Activated CD8-positive, alpha-beta memory T cell treated with anti-CD3 and anti-CD28 coated beads, Interleukin-2, amount 50 U/mL, for 4 hours (primary cell): Measurements from ENCODE around the gene CBY1.

Source experiments
- DNase-seq: peaks from one replicate; pipeline ENCODE4 v3.0.0-alpha.2; 2020

Gene CBY1

DNA sequence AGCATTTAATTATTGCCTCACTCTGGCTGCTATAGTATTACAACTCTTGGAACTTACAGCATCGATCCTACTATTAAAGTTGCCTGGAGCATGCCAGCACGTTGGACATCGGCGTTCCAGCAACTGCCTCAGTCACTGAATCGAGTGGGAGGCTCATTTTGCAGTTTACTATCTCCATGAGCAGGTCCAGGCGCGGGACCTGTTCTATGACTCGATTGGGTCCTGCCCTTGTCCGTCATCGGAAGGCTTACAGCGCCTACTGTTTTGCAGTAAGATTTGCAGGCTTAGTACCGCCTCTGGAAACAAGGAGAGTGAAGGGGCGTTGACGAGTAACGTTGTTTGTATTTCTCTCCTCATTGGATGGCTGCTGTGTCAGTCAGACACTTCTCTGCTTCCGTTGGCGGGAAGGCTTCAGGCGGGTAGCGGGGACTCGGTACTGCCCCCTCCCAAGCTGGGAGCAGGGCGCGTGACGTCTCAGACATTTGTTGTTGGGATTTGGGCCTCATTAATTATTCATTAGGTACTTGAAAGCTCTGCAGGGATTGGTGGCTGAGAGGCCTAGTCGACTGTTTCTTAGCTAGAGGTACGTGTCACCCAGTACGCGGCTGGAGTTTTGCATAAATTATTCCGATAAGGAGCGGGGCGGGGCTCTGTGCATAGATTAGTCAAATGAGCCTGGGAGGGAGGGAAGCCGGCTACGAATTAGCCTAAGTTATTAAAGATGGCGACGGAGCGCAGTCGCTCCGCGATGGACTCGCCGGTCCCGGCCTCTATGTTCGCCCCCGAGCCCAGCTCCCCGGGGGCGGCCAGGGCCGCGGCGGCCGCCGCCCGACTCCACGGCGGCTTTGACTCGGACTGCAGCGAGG is 49.0 kb downstream of the CBY1 start, which contains the start of gene GTPBP1:
TSS of gene GTPBP1 (plus strand) at position 710 of the 866 bp plus-strand sequence. CDS start at position 722, 12 bp downstream.
- DNase-seq: peak; percentile 93

DNA sequence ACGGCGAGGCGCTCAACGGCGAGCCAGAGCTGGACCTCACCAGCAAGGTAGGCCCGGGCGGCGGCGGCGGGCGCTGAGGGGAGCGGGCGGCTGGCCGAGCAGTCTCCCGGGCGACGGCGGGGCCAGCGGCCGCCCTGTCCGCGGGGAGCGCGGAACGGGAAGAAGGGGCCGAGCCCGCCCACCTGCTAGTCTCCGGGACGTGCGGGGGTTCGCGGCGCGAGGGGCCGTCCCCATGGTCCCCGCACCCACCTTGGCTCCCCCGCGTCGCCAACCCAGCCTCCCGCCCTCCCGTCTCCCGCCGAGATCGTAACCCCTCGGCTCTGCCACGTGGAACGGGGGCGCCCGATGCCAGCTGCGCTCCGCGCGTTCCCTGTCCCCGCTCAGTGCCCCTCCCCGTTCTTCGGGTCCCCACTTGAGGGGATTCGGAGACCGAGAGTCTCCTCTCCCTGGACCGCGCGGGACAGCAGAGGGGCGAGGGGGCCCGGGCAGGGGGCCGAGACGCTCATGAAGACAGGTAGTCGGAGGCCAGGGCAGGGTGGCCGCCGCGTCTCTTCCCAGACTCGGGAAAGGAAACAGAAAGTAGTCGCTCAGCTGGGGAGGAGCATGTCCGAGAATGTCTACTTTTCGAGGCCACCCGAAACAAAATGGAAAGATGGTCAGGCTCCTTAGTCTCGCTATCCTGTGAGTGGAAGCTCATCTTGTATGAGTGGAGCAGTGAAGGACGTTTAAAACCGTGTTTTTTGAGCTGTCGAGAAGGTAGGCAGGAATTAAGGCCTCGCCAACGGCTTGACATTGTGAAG is 49.9 kb downstream of the CBY1 start:
- peak; percentile 52 for DNase-seq

DNA sequence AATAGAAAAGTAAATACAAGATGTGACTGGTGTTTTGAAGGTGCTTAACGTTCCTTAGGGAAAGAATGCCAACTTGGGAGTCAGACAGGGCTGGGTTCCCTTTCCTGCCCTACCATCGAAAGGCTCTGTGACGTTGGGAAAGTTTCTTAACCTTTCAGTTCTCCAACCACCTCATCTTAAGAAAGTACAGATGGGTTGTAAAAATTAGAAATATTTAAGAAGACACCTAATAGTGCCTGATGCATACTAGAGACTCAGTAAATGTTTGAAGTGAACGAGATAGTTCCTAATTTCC is 50.4 kb downstream of the CBY1 start:
- DNase-seq: no peak

DNA sequence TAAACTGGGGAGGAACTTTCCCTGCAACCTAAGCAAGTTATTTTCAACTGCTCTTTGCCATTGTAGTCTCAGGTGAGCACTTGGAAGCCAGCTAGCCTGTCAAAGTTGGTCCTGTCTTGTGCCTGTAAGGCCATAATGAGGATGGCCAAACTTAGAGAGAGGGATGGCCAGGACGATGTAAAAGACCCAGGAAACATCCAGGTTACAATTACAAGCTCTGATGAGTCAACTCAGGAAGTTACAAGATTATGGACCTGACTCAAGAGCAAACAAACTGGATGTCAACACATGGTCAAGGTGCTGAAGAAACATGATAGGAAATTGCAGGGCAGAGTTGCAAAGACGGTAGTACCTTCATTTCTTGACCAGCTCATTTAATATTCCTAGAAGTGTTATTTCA is 50.9 kb downstream of the CBY1 start:
- DNase-seq: no peak

DNA sequence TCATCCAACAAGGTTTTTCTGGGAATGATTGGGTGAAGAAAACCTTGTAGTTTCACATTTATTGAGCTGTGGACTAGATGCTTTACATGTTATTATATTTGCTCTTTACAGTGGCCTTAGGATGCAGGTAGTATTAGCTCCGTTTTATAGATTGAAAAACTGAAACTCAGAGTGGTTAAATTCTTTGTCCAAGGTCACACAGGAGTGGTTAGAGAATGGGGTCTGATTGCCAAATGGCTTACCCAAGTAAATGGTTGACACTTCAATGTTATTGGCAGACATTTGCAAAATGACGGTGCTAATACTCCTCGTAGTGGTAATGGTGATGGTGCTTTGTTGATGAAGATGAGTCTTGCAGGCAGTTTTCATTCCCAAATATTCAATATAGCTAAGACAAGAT is 51.5 kb downstream of the CBY1 start:
- DNase-seq: no peak

DNA sequence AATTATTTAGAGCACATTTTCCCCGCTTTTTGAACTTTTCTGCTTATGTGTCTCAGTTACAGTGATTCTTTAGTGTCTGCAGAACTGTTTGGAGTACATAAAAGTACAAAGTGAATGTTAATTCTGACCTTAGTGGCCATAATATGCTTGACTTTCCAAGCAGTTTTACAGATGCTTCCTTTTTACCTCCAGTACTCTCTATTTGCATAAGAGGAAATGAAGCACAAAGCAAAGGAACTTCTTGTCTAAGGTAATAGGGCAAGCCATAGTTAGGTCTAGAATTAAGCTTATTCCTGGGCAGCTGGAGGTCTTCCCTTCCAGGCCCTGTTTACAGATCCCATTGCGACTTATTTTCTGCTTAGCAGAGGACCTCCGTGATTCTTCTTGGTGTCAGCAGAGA is 52.9 kb downstream of the CBY1 start:
- DNase-seq: no peak

DNA sequence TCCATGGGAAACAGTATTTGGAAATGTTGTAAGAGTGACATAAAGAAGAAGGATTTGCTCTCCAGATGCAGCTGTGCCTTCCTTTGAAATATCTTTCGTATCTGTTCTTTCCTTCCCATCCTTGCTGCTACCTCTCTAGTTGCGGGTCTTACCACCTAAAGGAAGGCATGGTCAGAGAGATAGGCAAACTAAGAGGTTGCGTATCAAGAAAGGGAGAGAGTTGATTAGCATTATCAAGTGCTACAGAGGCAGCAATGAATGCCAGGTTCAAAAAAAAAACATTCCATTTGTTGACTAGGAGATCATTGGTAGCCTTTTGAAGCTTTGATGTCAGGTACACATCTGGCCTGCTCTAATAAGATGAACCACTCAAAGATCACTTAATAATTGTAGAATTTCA is 53.9 kb downstream of the CBY1 start:
- no peak for DNase-seq

DNA sequence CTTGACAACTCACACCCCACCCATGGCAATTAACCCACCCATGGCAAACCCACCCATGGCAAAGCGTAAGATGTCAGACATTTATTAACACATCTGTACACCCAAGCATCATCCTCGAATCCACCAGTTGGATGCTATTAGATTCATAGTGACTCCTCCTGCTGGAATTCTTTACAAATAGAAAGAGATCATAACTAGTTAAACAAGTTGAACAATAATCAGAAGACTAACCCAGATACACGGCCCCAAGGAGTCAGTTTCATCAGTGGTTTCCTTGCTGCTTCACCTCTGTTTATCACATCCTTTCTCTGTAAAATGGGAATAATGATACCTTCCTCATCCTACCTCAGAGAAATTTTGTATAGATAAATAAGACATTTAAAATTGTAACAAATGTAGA is 54.4 kb downstream of the CBY1 start:
- no peak for DNase-seq

DNA sequence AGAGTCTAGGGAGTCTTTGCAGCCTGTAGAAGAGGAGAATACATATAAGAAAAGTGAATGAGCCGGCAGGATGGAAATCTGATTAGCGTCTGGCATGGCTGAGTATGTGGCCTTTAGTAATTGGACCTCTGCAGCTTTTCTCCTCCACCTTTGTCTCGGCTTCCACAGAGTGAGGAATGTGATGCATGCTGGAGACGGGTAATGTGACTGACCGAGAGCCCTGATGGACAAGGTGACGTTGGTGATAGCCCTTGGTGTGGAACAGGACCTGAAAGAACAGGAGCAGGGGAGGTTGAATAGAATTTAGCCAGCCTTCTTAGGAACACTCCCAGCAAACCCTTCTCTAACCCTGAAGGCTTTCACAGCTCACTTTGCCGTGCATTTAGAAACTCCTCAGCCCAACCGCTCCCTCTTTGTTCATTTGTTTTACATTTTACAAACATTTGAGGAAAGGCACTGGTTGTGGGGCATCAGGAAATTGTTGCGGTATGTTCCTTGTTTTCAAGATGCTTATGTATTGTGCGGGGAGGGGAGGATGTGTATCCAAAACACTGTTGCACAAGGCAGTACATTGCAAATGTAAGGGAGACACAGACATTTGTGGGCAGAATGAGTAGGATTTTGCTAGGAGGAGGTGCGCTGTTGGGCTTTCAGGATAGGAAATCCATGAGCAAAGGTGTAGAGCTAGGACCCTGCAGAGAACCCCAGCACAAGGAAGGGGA is 56.2 kb downstream of the CBY1 start:
- no peak for DNase-seq

DNA sequence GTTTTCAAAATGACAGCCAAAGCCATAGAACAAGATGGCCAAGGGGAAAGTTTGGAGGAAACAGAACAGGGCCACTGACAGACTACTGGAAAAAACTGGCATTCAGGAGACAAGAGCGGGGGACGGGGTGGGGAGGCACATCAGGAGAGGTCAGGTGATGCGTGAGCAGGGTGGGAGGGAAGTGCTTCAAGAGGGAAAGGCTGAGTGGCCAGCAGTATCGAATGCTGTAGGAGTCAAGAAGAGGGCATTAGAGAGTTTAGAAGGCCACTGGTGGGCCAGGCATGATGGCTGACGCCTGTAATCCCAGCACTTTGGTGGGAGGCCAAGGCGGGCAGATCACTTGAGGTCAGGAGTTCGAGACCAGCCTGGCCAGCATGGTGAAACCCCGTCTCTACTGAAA is 57.5 kb downstream of the CBY1 start:
- DNase-seq: no peak

DNA sequence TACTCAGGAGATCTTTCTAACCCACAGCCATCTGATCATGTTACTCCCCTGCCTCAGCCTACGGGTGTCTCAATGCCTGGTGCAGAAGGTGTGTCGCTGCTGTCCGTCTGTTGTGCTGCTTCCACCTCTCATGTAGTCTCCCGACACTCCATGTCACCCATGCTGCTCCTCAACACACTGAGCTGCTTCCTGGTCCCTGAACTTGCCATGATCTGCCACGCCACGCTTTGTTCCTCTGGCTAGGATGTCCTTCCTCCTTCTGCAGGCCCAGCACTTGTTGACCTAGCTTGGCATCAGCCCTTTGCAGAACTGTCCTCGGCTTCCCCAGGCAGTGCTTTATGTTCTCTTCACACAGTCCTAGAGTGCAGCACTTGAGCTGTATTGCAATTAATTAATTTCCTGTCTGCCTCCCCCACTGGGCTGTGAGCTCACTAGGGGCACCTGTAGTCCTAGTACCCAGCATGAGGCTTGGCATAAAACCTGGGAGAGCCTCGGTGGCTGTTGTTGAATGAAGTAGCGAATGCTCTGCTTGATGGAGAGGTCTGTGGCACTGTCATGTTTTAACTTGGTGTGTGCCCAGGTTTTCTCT is 58.8 kb downstream of the CBY1 start:
- no peak for DNase-seq

DNA sequence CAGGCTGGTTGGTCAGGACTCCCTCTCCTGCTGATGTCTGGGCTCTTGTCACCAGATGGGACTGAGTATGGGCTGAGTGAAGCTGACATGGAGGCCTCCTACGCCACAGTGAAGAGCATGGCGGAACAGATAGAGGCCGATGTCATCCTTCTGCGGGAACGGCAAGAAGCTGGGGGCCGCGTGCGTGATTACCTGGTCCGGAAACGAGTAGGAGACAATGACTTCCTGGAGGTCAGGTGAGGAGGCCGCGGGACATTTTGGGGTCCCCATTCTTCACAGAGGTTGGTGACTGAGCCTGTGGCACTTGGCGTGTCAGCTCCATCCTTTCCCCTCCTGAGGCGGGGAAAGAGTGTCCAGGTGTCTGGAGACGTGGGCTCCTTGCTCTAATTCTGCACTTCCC is 59.4 kb downstream of the CBY1 start:
- DNase-seq: no peak

DNA sequence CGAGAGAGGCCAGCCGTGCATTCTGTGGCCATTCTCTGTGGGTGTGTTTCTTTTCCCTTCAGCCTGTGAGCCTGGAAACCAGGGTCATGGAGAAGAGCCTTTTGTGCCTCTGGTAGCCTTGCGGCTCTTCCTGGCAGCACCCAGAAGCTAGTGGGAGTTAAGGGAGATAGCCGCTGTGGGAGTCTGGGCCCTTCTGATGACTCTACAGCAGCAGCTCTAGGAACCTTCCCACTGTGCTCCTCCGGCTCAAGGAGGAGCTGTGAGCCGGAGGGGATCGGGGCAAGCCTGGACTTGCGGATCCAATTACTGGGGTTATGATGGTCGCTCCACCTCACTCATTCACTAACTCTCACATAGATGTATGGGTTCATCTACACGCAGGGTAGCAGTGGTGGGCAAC is 59.8 kb downstream of the CBY1 start:
- DNase-seq: no peak

DNA sequence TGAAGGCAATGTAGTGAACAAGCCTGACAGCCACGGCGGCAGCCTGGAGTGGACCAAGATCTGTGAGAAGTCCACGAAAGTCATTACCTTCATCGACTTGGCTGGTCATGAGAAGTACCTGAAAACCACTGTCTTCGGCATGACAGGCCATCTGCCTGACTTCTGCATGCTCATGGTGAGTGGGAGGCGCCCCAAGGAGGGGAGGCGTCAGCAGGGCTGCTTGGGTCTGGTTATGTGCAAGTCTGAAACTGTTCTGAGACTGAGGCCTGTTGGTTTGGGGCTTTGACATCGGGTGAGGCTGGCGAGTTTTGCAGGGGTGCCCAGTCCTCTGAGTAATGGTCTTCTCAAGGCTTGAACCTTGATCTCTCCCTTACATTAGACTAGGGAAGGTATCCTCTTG is 60.4 kb downstream of the CBY1 start:
- no peak for DNase-seq

DNA sequence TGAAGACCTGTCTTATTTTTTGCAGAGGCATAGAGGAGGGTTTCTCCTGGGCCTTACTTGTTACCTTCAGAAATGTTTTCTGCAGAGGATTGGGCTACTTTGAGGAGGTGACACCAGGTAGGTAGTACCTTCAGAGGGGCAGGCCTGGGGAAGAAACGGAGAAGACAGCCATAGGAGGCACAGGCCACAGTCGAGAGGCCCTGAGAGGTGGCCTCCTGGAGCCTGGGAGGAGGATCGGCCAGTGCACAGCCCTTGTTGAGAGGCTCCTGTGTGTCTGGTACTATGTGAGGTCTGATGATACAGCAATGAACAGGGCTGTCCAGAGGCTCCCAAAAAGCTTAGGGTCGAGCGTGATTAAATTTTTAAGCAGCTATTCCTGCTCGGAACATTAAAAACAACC is 60.8 kb downstream of the CBY1 start:
- DNase-seq: no peak

DNA sequence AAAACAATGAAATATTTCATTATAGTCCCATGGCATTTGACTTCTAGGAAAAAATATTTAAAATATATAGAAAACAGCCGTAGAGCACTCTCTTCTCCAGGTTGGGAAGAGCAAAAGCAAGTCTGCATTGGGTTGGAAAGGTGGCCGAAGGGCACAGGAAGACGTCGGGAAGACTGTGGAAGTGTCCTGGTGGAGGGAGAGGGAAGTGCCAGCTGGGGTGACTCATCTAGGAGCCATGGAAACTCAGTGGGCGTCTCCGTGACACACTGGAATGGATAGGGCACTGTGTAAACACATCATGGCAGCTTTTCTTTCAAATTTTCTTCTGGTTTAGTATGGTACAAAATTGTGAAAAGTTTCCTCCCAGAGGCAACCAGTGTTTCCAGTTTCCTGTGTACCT is 62.0 kb downstream of the CBY1 start:
- no peak for DNase-seq

DNA sequence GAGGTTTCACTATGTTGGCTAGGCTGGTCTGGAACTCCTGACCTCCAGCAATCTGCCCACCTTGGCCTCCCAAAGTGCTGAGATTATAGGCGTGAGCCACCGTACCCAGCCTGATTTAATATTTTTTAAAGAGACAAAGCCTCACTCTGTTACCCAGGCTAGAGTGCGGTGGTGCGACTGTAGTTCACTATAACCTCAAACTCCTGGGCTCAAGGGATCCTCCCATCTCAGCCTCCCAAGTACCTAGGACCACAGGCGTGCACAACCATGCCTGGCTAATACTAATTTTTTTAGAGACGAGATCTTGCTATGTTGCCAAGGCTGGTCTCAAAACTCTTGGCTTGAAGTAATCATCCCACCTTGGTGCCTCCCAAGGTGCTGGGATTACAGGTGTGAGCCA is 62.8 kb downstream of the CBY1 start:
- DNase-seq: no peak

DNA sequence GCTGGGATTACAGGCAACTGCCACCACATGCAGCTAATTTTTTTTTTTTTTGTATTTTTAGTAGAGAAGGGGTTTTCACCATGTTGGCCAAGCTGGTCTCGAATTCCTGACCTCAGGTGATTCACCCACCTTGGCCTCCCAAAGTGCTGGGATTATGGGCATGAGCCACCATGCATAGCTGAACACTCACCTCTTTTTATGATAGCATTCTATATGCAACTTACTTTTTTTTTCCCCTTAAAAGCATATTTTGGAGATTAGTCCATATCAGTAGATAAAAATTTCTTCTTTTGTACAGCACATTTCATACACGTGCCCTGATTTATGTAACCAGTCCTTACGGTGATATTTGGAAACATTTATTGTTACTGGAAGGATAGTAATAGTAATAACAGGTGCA is 63.9 kb downstream of the CBY1 start:
- no peak for DNase-seq

DNA sequence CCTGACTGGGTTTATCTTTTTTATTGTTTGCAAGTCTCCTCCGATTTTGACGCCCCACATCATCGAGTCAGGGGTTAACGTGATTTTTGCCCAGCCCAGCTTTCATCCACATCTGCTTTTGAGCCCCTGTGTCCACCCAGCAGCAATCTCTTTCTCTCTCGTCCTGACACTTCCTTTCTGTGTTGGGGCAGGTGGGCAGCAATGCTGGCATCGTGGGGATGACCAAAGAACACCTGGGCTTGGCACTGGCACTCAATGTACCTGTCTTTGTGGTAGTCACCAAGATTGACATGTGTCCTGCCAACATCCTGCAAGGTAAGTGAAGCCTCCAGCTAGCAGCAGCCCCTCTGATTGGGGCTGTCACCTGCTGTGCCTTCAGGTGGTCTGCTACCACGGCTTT is 65.1 kb downstream of the CBY1 start:
- no peak for DNase-seq
